NT2/D1 (cell line): ENCODE results near the gene SERTAD2.

Source experiments
- YY1 ChIP-seq: IDR thresholded peaks from 2 replicates; pipeline ENCODE4 v1.6.1; 2011; ENCODE audit not compliant: insufficient read length, insufficient read depth
- ZNF274 ChIP-seq: IDR thresholded peaks from 2 replicates; pipeline ENCODE4 v1.6.1; 2011; ENCODE audit warnings: mild to moderate bottlenecking, low read depth, low read length

DNA sequence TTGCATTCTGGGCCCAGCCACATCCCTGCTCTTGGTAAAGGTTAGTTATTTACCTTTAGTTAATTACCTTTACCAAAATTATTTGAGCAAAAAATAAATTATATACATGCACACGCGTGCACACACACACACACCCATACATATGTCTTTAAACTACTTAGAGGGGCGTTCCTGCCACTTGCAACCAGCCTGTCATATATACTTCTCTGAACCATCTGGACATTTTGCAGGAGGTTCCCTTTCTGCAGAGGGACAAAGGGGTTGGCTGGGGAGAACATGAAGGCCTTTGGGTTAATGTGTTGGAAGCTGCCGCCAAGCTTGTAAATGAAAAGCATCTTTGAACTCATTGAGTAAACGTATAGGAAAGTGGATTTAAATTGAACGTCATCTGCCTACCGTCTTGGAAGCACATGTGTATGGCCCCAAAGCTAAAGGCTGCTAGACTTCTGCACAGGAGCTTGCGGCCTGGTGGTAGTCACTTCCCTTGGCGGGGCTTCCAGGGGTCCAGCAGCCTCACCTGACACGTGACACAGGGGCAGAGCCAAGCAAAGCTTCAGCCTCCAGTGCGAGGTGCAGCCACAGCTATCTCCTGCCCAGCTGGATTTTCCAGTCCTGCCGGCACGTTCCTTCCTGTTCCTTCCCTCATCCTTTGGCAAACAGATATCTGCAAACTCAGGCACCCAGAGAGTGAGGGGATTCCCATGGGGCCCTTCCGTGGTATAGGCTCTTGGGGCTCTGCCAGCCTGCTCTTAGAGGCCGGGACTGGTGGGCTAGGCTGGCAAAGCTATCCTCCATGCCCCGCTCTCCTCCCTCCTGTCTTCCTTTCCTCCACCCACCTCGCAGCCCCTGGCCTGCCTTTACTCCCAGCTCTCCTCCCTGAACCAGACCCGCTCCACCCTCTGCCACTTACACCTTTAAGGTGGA is 46.1 kb downstream of the SERTAD2 start:
- TF ChIP-seq YY1 (no peak), ZNF274 (no peak)
